H1 (cell line): ENCODE data around the gene FBXL12. TPM values are rescaled to one million over a fixed set of nuclear protein-coding genes. Genes with fewer than 3 reads are reported as not detected.

Experiments used
- CTCF ChIA-PET: fragments of 300-600 bp; sonication (Branson Sonifier 250); formaldehyde crosslinking; loops from one replicate; lab custom pipeline; 2021; ENCODE audit not compliant: partially characterized antibody; lab: Charles Lee
- POLR2A ChIA-PET: fragments of 300-600 bp; sonication (Branson Sonifier 250); formaldehyde crosslinking; loops from one replicate; lab custom pipeline; 2021; ENCODE audit warnings: inconsistent platforms; ENCODE audit not compliant: partially characterized antibody; lab: Charles Lee
- DNase-seq, 2 experiments: peaks; one replicate each; pipeline versions ENCODE4 v3.0.0 to v3.0.0-alpha.2; 2010 to 2022; ENCODE audit warnings: low spot score in 2 of 2, low read depth in 1 of 2, mixed read lengths in 1 of 2
- FAIRE-seq: peaks from 2 replicates; lab custom pipeline; 2011; peaks lifted over from hg19 to GRCh38; lab: Jason Lieb, UNC
- H2AFZ ChIP-seq: 2 replicates; pipeline ENCODE4 v1.8.1; 2012; ENCODE audit warnings: low read length, inconsistent platforms
- H2AK5ac ChIP-seq: 2 replicates; pipeline ENCODE4 v1.6.1; 2013; ENCODE audit warnings: low read depth, low read length
- H2BK120ac ChIP-seq: replicated peaks from 2 replicates; pipeline ENCODE3; 2013; ENCODE audit warnings: low read depth, low read length, inconsistent platforms
- H2BK12ac ChIP-seq: 2 replicates; pipeline ENCODE4 v1.6.1; 2013; ENCODE audit warnings: low read depth, low read length
- H2BK15ac ChIP-seq: 2 replicates; pipeline ENCODE4 v1.6.1; 2013; ENCODE audit warnings: low read length
- H2BK20ac ChIP-seq: 2 replicates; pipeline ENCODE4 v1.6.1; 2013; ENCODE audit warnings: low read length
- H2BK5ac ChIP-seq: 2 replicates; pipeline ENCODE4 v1.6.1; 2013; ENCODE audit warnings: low read depth, low read length
- H3K14ac ChIP-seq: 2 replicates; pipeline ENCODE4 v1.6.1; 2013; ENCODE audit warnings: inconsistent platforms; ENCODE audit not compliant: insufficient read length
- H3K18ac ChIP-seq: 2 replicates; pipeline ENCODE4 v1.6.1; 2013; ENCODE audit warnings: low read length; ENCODE audit errors: extremely low read depth
- H3K23ac ChIP-seq: 2 replicates; pipeline ENCODE4 v1.6.1; 2013; ENCODE audit warnings: inconsistent platforms; ENCODE audit not compliant: insufficient read length
- H3K23me2 ChIP-seq: 2 replicates; pipeline ENCODE4 v1.6.1; 2013; ENCODE audit warnings: low read depth, low read length
- H3K27ac ChIP-seq: 2 replicates; pipeline ENCODE4 v1.6.1; 2011; ENCODE audit warnings: low read depth, low read length, inconsistent platforms
- H3K27me3 ChIP-seq, 4 experiments: replicated peaks in 1 of 4; 1 replicate in 1 of 4; 2 replicates in 3 of 4; pipeline versions ENCODE4 v1.6.1 to v1.8.1; 2011 to 2013; ENCODE audit warnings: low read length in 3 of 4, mild to moderate bottlenecking in 3 of 4, inconsistent platforms in 2 of 4, mixed read lengths in 2 of 4, moderate library complexity in 1 of 4; ENCODE audit not compliant: control insufficient read depth in 3 of 4, insufficient read depth in 3 of 4; ENCODE audit errors: extremely low read depth in 1 of 4
- H3K36me3 ChIP-seq, 4 experiments: 2 replicates each; pipeline versions ENCODE4 v1.6.1 to v1.8.1; 2011 to 2013; ENCODE audit warnings: mild to moderate bottlenecking in 4 of 4, low read length in 3 of 4, moderate library complexity in 2 of 4, control low read depth in 1 of 4, inconsistent platforms in 1 of 4; ENCODE audit not compliant: insufficient read depth in 4 of 4, control insufficient read depth in 2 of 4
- H3K4ac ChIP-seq: replicated peaks from 2 replicates; pipeline ENCODE3; 2013; ENCODE audit warnings: low read length, low read depth, mixed read lengths, inconsistent platforms; ENCODE audit not compliant: insufficient read length
- H3K4me1 ChIP-seq, 4 experiments: replicated peaks in 1 of 4; 1 replicate in 1 of 4; 2 replicates in 3 of 4; pipeline versions ENCODE4 v1.6.1 to v1.8.1; 2011 to 2013; ENCODE audit warnings: low read length in 3 of 4, inconsistent platforms in 2 of 4, mixed read lengths in 1 of 4; ENCODE audit not compliant: insufficient read depth in 4 of 4, control insufficient read depth in 3 of 4
- H3K4me2 ChIP-seq, 2 experiments: 2 replicates each; pipeline versions ENCODE4 v1.6.1 to v1.8.1; 2011 to 2013; ENCODE audit warnings: low read depth in 2 of 2, low read length in 2 of 2, control low read depth in 1 of 2, inconsistent platforms in 1 of 2, mild to moderate bottlenecking in 1 of 2; ENCODE audit not compliant: insufficient read depth in 1 of 2
- H3K4me3 ChIP-seq, 4 experiments: fragments of 200-600, 300-600 bp in 1 of 4; sonication (generic), shearing (Covaris generic), sonication (Bioruptor Twin) in 1 of 4; 2 replicates each; pipeline versions ENCODE4 v1.5.1 to v1.8.1; 2011 to 2016; ENCODE audit warnings: low read length in 4 of 4, low read depth in 3 of 4, control low read depth in 2 of 4, inconsistent platforms in 2 of 4, mild to moderate bottlenecking in 2 of 4, mixed read lengths in 1 of 4, moderate library complexity in 1 of 4; ENCODE audit not compliant: insufficient read depth in 2 of 4; ENCODE audit errors: extremely low read depth in 1 of 4
- H3K56ac ChIP-seq: replicated peaks from 2 replicates; pipeline ENCODE3; 2013; ENCODE audit warnings: low read depth, mild to moderate bottlenecking, mixed read lengths, low read length, inconsistent platforms; ENCODE audit not compliant: insufficient read length
- H3K79me1 ChIP-seq: 2 replicates; pipeline ENCODE4 v1.6.1; 2013; ENCODE audit warnings: low read depth, low read length, control low read depth
- H3K79me2 ChIP-seq, 2 experiments: 2 replicates each; pipeline versions ENCODE4 v1.6.1 to v1.8.1; 2012 to 2013; ENCODE audit warnings: low read length in 2 of 2, mild to moderate bottlenecking in 2 of 2, inconsistent platforms in 1 of 2; ENCODE audit not compliant: insufficient read depth in 2 of 2, control insufficient read depth in 1 of 2
- H3K9ac ChIP-seq, 4 experiments: replicated peaks in 1 of 4; 1 replicate in 1 of 4; 2 replicates in 3 of 4; pipeline versions ENCODE4 v1.6.1 to v1.8.1; 2011 to 2013; ENCODE audit warnings: low read depth in 3 of 4, low read length in 3 of 4, control low read depth in 2 of 4, mild to moderate bottlenecking in 2 of 4, moderate library complexity in 2 of 4, inconsistent platforms in 1 of 4; ENCODE audit errors: extremely low read depth in 1 of 4
- H3K9me3 ChIP-seq, 2 experiments: 2 replicates each; pipeline versions ENCODE4 v1.6.1 to v1.8.1; 2012 to 2013; ENCODE audit warnings: mild to moderate bottlenecking in 2 of 2, moderate library complexity in 2 of 2, control low read depth in 1 of 2, inconsistent platforms in 1 of 2, low read depth in 1 of 2, low read length in 1 of 2, mixed read lengths in 1 of 2; ENCODE audit not compliant: insufficient read depth in 2 of 2
- H4K20me1 ChIP-seq, 2 experiments: replicated peaks in 1 of 2; 2 replicates each; pipeline versions ENCODE3 to v1.8.1; 2011 to 2013; ENCODE audit warnings: inconsistent platforms in 2 of 2, low read length in 2 of 2, mild to moderate bottlenecking in 1 of 2; ENCODE audit not compliant: insufficient read depth in 2 of 2, control insufficient read depth in 1 of 2
- H4K5ac ChIP-seq: 2 replicates; pipeline ENCODE4 v1.6.1; 2013; ENCODE audit warnings: low read length, low read depth, mixed read lengths, inconsistent platforms; ENCODE audit not compliant: insufficient read length
- H4K8ac ChIP-seq: 2 replicates; pipeline ENCODE4 v1.8.0; 2013; ENCODE audit warnings: mild to moderate bottlenecking, moderate library complexity, low read length, inconsistent platforms; ENCODE audit not compliant: insufficient read depth; ENCODE audit errors: extremely low read depth
- H4K91ac ChIP-seq: replicated peaks from 2 replicates; pipeline ENCODE3; 2013; ENCODE audit warnings: low read length, mixed read lengths, inconsistent platforms; ENCODE audit not compliant: insufficient read length
- ATF2 ChIP-seq: IDR thresholded peaks from 2 replicates; pipeline ENCODE4 v1.6.1; 2012; ENCODE audit warnings: low read length, inconsistent platforms
- CEBPB ChIP-seq: IDR thresholded peaks from 2 replicates; pipeline ENCODE4 v1.6.1; 2012; ENCODE audit warnings: low read depth, low read length
- JUND ChIP-seq: IDR thresholded peaks from 2 replicates; pipeline ENCODE4 v1.6.1; 2011; ENCODE audit warnings: mild to moderate bottlenecking, improper control_type of control experiment, low read length
- NANOG ChIP-seq: IDR thresholded peaks from 2 replicates; pipeline ENCODE4 v1.6.1; 2011; ENCODE audit warnings: low read length, low read depth, mild to moderate bottlenecking, inconsistent platforms; ENCODE audit not compliant: insufficient read depth, poor library complexity, severe bottlenecking
- PHF8 ChIP-seq: fragments of 200-600 bp; sonication (generic); conservative IDR thresholded peaks from 2 replicates; pipeline ENCODE4 v1.7.1; 2012; ENCODE audit warnings: low read depth, mild to moderate bottlenecking, inconsistent platforms, low read length, moderate library complexity
- RAD21 ChIP-seq, 2 experiments: IDR thresholded peaks in 1 of 2; conservative IDR thresholded peaks in 1 of 2; 2 replicates each; pipeline ENCODE4 v1.6.1; 2011; ENCODE audit warnings: low read depth in 2 of 2, low read length in 2 of 2, improper control_type of control experiment in 1 of 2, inconsistent platforms in 1 of 2, mild to moderate bottlenecking in 1 of 2, moderate library complexity in 1 of 2
- SIX5 ChIP-seq: IDR thresholded peaks from 2 replicates; pipeline ENCODE4 v1.6.1; 2011; ENCODE audit warnings: mild to moderate bottlenecking, low read depth, low read length
- SP1 ChIP-seq: IDR thresholded peaks from 2 replicates; pipeline ENCODE4 v1.6.1; 2011; ENCODE audit warnings: low read depth, low read length
- SUZ12 ChIP-seq: fragments of 200-600 bp; sonication (generic); IDR thresholded peaks from 2 replicates; pipeline ENCODE4 v1.6.1; 2012; ENCODE audit warnings: mild to moderate bottlenecking, inconsistent platforms, low read length, moderate library complexity, mixed read lengths
- TBP ChIP-seq: IDR thresholded peaks from 2 replicates; pipeline ENCODE4 v1.6.1; 2011; ENCODE audit warnings: low read depth, low read length, improper control_type of control experiment
- USF2 ChIP-seq: IDR thresholded peaks from 2 replicates; pipeline ENCODE4 v1.6.1; 2011; ENCODE audit warnings: low read length, improper control_type of control experiment
- polyA plus RNA-seq, 7 experiments: library from polyadenylated mRNA; depleted of rRNA in 3 of 7; stranded (reverse) in 5 of 7; unstranded in 2 of 7; fragments of >200 nt in 5 of 7; fragments of 200-250 nt in 2 of 7; gene quantifications; 1 replicate in 5 of 7; 2 replicates in 1 of 7; 4 replicates in 1 of 7; pipeline versions ENCODE4 v1.2.1 to v1.2.3, GENCODE V29; 2011 to 2013; ENCODE audit warnings: missing spikeins in 2 of 7, mixed read lengths in 2 of 7
- total RNA-seq: library from RNA; stranded (reverse); fragmentation: NEBNext Ultra II Directional; extraction: Animal tissue kit (Norgen Biotek cat#: 25700); gene quantifications from 2 replicates; pipeline ENCODE4 v1.2.1, GENCODE V29; 2021

Gene FBXL12
- total and polyA plus RNA-seq, 2 of the 8 experiments (the other 6 are each of a cell fraction or from before 2014, with no cell fraction given) = 24.6 to 62.3 TPM

GRCh38 chr19:9858766-9859165 lies 39.9 kb upstream of the FBXL12 start:
- H2AFZ ChIP-seq = no peak overlapping the region
- no peak overlapping the region for H3K4me2 ChIP-seq
- no peak overlapping the region for H2BK15ac ChIP-seq
- H3K27ac ChIP-seq = no peak overlapping the region
- H4K5ac ChIP-seq = no peak overlapping the region
- no peak overlapping the region for H3K18ac ChIP-seq
- DNase-seq (no peak), FAIRE-seq (no peak)
- POLR2A ChIA-PET = interaction anchor here (1.2 to 1.7 kb wide), 2 partner anchors 10 to 12 kb away, joined by 3 to 4 read pairs; no protein-coding TSS in a partner anchor
- H3K9me3 ChIP-seq = no peaks in the 10 kb centered on the region
- no peak overlapping the region for H3K4me3 ChIP-seq
- CTCF ChIA-PET = interaction anchor here (1.2 to 3.5 kb wide), 2 partner anchors 8 to 11 kb away, joined by 3 to 18 read pairs; no protein-coding TSS in a partner anchor
- H2BK20ac ChIP-seq = no peak overlapping the region
- no peak overlapping the region for H3K9ac ChIP-seq
- H3K23ac ChIP-seq = no peak overlapping the region
- H3K23me2 ChIP-seq = no peaks in the 10 kb centered on the region
- H3K79me2 ChIP-seq = no peaks in the 10 kb centered on the region
- H3K79me1 ChIP-seq = no peaks in the 10 kb centered on the region; the same call in 1 of the 2 replicates
- H3K4ac ChIP-seq = no peak overlapping the region
- H2BK12ac ChIP-seq = no peak overlapping the region
- H2BK120ac ChIP-seq = no peak overlapping the region
- no peak overlapping the region for H2BK5ac ChIP-seq
- peaks cover 0 to 12% (median 9%) of the 10 kb centered on the region in 4 experiments; a peak in 5 of 8 replicates for H3K36me3 ChIP-seq
- no peak overlapping the region for H4K91ac ChIP-seq
- no peak overlapping the region for H2AK5ac ChIP-seq
- H4K8ac ChIP-seq = no peak overlapping the region
- H4K20me1 ChIP-seq = peaks cover 1 to 5% of the 10 kb centered on the region in 2 experiments
- no peak overlapping the region for H3K56ac ChIP-seq
- H3K27me3 ChIP-seq = no peaks in the 10 kb centered on the region
- H3K4me1 ChIP-seq = no peaks in the 10 kb centered on the region; a peak in 1 of 7 replicates
- no peak overlapping the region for H3K14ac ChIP-seq
- TF ChIP-seq RAD21 (IDR thresholded peaks at IDR 0.05 in 1 of 2, conservative IDR thresholded peaks at IDR 0.05 in 1 of 2; ENCODE audit: low read depth in 2 of 2, low read length in 2 of 2) = no peak
- TF ChIP-seq SP1 = no peak
- TF ChIP-seq SIX5 = no peak
- no peak for TF ChIP-seq NANOG
- no peak for TF ChIP-seq USF2
- TF ChIP-seq PHF8 = no peak
- no peak for TF ChIP-seq TBP
- no peak for TF ChIP-seq ATF2
- TF ChIP-seq CEBPB = no peak
- no peak for TF ChIP-seq JUND
- TF ChIP-seq SUZ12 = no peak
